Measurements from ENCODE around the gene LSM7.

Gene LSM7

GRCh38 chr19:2328401-2329148 lies at the start of gene LSM7, which contains the start of gene SPPL2B:
Gene LSM7 (minus strand): TSS chr19:2328586. CDS start chr19:2328566, 20 bp downstream.
Gene SPPL2B (plus strand): TSS chr19:2328684. CDS start chr19:2328710, 26 bp downstream.
- peak; percentile 94 for DNase-seq

- DNase-seq, result no peak
Observed at GRCh38 chr19:2376784-2377519, 48.6 kb upstream of the LSM7 start.

GRCh38 chr19:2375353-2376121 lies 47.2 kb upstream of the LSM7 start:
- DNase-seq, result no peak

GRCh38 chr19:2374808-2375207 lies 46.4 kb upstream of the LSM7 start:
- DNase-seq, result no peak

- DNase-seq, result no peak
Observed at GRCh38 chr19:2372076-2372612, 43.8 kb upstream of the LSM7 start.

GRCh38 chr19:2371656-2372055 lies 43.3 kb upstream of the LSM7 start:
- no peak for DNase-seq

- no peak for DNase-seq
Observed at GRCh38 chr19:2365201-2365970, 37.0 kb upstream of the LSM7 start.

- no peak for DNase-seq
Observed at GRCh38 chr19:2363419-2363818, 35.0 kb upstream of the LSM7 start.

GRCh38 chr19:2362970-2363300 lies 34.5 kb upstream of the LSM7 start:
- DNase-seq, result no peak

GRCh38 chr19:2362046-2362969 lies 33.9 kb upstream of the LSM7 start:
- no peak for DNase-seq

- no peak for DNase-seq
Observed at GRCh38 chr19:2361246-2362045, 33.1 kb upstream of the LSM7 start.

GRCh38 chr19:2360833-2361232 lies 32.4 kb upstream of the LSM7 start:
- DNase-seq, result no peak

- no peak for DNase-seq
Observed at GRCh38 chr19:2359992-2360685, 31.8 kb upstream of the LSM7 start, which contains the start of gene TMPRSS9. Gene TMPRSS9 (plus strand): TSS chr19:2360265. CDS start chr19:2389786, 29,521 bp downstream.

- no peak for DNase-seq
Observed at GRCh38 chr19:2358548-2359173, 30.3 kb upstream of the LSM7 start.

- no peak for DNase-seq
Observed at GRCh38 chr19:2357279-2358206, 29.2 kb upstream of the LSM7 start.

- DNase-seq, result no peak
Observed at GRCh38 chr19:2356036-2356646, 27.8 kb upstream of the LSM7 start.
